Measurements from ENCODE around the gene ABL2. TPM values are rescaled to one million over a fixed set of nuclear protein-coding genes. Genes with fewer than 3 reads are reported as not detected.

The ABL2 gene
- total RNA-seq, 4 donors from 2014 or later = 3.3 to 12.0 (median 6.2) TPM

GRCh38 chr1:179127163-179127895, 102.1 kb downstream of the ABL2 start:
- intact Hi-C loops (cut with DNase I) = no loop called here
- no peak for TF ChIP-seq CTCF (IDR thresholded peaks at IDR 0.05)
- TF ChIP-seq POLR2A (IDR thresholded peaks at IDR 0.05) = no peak
- Histone ChIP-seq H3K4me3 (no peak overlapping the region), H3K9me3 (no peaks in the 10 kb centered on the region), H3K27me3 (no peaks in the 10 kb centered on the region), H3K36me3 (peaks cover 0 to 24% (median 0%) of the 10 kb centered on the region in 3 donors), H3K27ac (peak overlapping the region in 3 of 4 donors; percentile 17 to 48 (median 30)), H3K4me1 (peaks cover 0 to 27% (median 8%) of the 10 kb centered on the region in 3 donors)
- 84 to 90% methylated on average over 4 to 5 of the region's 5 CpGs for WGBS, 2 donors
- no peak for DNase-seq

GRCh38 chr1:179126338-179127060, 103.0 kb downstream of the ABL2 start:
- no peak overlapping the region for H3K4me3 ChIP-seq
- peak overlapping the region in 3 of 4 donors; percentile 22 to 48 (median 26) for H3K27ac ChIP-seq
- H3K27me3 ChIP-seq = no peaks in the 10 kb centered on the region
- peaks cover 0 to 26% (median 0%) of the 10 kb centered on the region in 3 donors for H3K36me3 ChIP-seq
- intact Hi-C loops (cut with DNase I) = no loop called here
- H3K4me1 ChIP-seq = peaks cover 0 to 28% (median 8%) of the 10 kb centered on the region in 3 donors
- H3K9me3 ChIP-seq = no peaks in the 10 kb centered on the region
- 77 to 83% methylated on average over 6 to 8 of the region's 8 CpGs for WGBS, 2 donors
- TF ChIP-seq POLR2A (IDR thresholded peaks at IDR 0.05) (no peak), CTCF (IDR thresholded peaks at IDR 0.05) (no peak)
- DNase-seq = no peak

GRCh38 chr1:179124873-179125272, 104.6 kb downstream of the ABL2 start:
- 52 to 79% methylated on average over 1 of the region's 1 CpG for WGBS, 2 donors
- no peak for DNase-seq
- Histone ChIP-seq H3K4me1 (peaks cover 0 to 28% (median 5%) of the 10 kb centered on the region in 3 donors), H3K4me3 (no peak overlapping the region), H3K36me3 (peaks cover 0 to 30% (median 0%) of the 10 kb centered on the region in 3 donors), H3K9me3 (no peaks in the 10 kb centered on the region), H3K27me3 (no peaks in the 10 kb centered on the region), H3K27ac (no peak overlapping the region)
- intact Hi-C loops (cut with DNase I) = loop anchor here (5.0 kb wide), 1 partner anchor 67 kb away; no protein-coding TSS in a partner anchor
- no peak for TF ChIP-seq CTCF (IDR thresholded peaks at IDR 0.05)
- no peak for TF ChIP-seq POLR2A (IDR thresholded peaks at IDR 0.05)

- H3K4me1 ChIP-seq = peaks cover 0 to 21% (median 0%) of the 10 kb centered on the region in 3 donors
- no peaks in the 10 kb centered on the region for H3K9me3 ChIP-seq
- no peak for DNase-seq
- H3K27ac ChIP-seq = no peak overlapping the region
- TF ChIP-seq POLR2A (IDR thresholded peaks at IDR 0.05) (no peak), CTCF (IDR thresholded peaks at IDR 0.05) (peak; percentile 31 to 56 (median 46))
- intact Hi-C loops (cut with DNase I) = loop anchor here (5.0 kb wide), 1 partner anchor 71 kb away; no protein-coding TSS in a partner anchor
- H3K4me3 ChIP-seq = no peak overlapping the region
- 81 to 82% methylated on average over 7 of the region's 7 CpGs for WGBS, 2 donors
- H3K36me3 ChIP-seq = peaks cover 0 to 57% (median 5%) of the 10 kb centered on the region in 3 donors
- no peaks in the 10 kb centered on the region for H3K27me3 ChIP-seq
Observed at GRCh38 chr1:179121159-179121938, 108.1 kb downstream of the ABL2 start.
